Tibial nerve (tissue), 4 donors: Measurements from ENCODE around the gene KCP.

ENCODE experiments used
- EP300 ChIP-seq, 2 donors: sonication (generic); formaldehyde crosslinking; IDR thresholded peaks; one replicate each; pipeline ENCODE4 v1.6.1; 2017; ENCODE audit warnings: antibody characterized with exemption in 2 of 2, mild to moderate bottlenecking in 1 of 2
- POLR2A ChIP-seq, 2 donors: fragments of 450-650 bp; IDR thresholded peaks; one replicate each; pipeline ENCODE4 v1.6.1; 2017; ENCODE audit warnings: antibody characterized with exemption in 2 of 2, mild to moderate bottlenecking in 2 of 2, moderate library complexity in 2 of 2
- TF ChIP-seq, protein P1 (sequence below), 5 experiments: fragments of 200-600 bp in 3 of 5; fragments of 450-650 bp in 2 of 5; sonication (generic) in 3 of 5; IDR thresholded peaks; one replicate each; pipeline ENCODE4 v1.5.1; 2016 to 2019; ENCODE audit warnings: antibody characterized with exemption in 5 of 5, mild to moderate bottlenecking in 3 of 5, moderate library complexity in 2 of 5

DNA sequence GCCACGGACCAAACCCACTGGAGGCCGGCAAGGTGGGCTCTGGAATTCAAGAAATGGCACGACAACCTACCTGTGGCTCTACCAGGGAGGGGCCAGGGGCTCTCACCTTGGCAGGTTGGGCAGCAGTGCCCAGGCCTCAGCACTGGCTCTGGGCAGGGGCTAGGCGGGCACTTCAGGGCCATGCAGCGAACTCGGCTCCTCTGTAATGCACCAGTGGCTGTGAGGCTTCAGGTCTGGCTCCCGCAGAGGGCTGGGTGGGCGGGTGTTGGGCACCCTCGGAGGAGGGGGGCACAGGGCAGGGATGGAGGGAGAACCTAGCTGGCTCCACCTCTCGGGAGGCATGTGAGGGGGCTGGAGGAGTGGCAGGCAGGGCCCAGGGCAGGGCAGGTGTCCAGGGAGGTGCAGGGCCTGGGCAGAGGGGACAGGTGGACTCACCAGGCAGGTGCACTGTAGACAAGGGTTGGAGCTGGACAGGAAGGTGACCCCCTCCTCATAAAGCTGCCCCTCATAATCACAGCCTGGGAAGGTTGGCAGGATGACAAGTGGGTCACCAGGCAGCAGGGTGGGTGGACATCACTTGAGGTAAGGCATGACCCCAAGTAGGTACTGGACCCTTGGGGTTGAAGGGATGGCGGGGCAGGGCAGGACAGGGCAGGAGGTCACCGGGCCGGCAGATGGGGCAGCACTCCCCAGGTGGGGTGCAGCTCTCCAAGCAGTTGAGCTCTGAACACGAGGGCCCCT is 6.7 kb downstream of the KCP start:
- TF ChIP-seq, protein P1, sequence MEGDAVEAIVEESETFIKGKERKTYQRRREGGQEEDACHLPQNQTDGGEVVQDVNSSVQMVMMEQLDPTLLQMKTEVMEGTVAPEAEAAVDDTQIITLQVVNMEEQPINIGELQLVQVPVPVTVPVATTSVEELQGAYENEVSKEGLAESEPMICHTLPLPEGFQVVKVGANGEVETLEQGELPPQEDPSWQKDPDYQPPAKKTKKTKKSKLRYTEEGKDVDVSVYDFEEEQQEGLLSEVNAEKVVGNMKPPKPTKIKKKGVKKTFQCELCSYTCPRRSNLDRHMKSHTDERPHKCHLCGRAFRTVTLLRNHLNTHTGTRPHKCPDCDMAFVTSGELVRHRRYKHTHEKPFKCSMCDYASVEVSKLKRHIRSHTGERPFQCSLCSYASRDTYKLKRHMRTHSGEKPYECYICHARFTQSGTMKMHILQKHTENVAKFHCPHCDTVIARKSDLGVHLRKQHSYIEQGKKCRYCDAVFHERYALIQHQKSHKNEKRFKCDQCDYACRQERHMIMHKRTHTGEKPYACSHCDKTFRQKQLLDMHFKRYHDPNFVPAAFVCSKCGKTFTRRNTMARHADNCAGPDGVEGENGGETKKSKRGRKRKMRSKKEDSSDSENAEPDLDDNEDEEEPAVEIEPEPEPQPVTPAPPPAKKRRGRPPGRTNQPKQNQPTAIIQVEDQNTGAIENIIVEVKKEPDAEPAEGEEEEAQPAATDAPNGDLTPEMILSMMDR (IDR thresholded peaks at IDR 0.05), result no peak
- TF ChIP-seq POLR2A (IDR thresholded peaks at IDR 0.05), result no peak
- TF ChIP-seq EP300 (IDR thresholded peaks at IDR 0.05), result no peak
